Omental fat pad (tissue), 4 donors: ENCODE data around the gene OR7C1. TPM values are rescaled to one million over a fixed set of nuclear protein-coding genes. Genes with fewer than 3 reads are reported as not detected.
"Not testable (repeated sequence)": the region's sequence is repeated elsewhere in the genome, so short reads cannot be mapped to it uniquely, and the experiment has no call there.

Experiments
- ATAC-seq: fragments of 150-250 bp; one replicate; pipeline ENCODE4 v1.9.1; 2016; ENCODE audit warnings: mild to moderate bottlenecking, moderate library complexity; ENCODE audit not compliant: low FRiP score
- DNase-seq: peaks from one replicate; pipeline ENCODE4 v3.0.0-alpha.2; 2019; ENCODE audit warnings: low spot score
- CTCF ChIP-seq, 3 donors: fragments of 450-650 bp; IDR thresholded peaks; one replicate each; pipeline ENCODE4 v1.5.1; 2016 to 2017; ENCODE audit warnings: antibody characterized with exemption in 3 of 3, mild to moderate bottlenecking in 3 of 3, moderate library complexity in 2 of 3
- total RNA-seq, 4 donors: library from RNA; depleted of rRNA; stranded (reverse); fragments of >200 nt; gene quantifications; one replicate each; pipeline ENCODE4 v1.1.0, GENCODE V29; 2016

The OR7C1 gene
- total RNA-seq, 4 donors from 2014 or later = not detected

GRCh38 chr19:14772995-14773394 lies 62.0 kb downstream of the OR7C1 start:
- no peak for TF ChIP-seq CTCF (IDR thresholded peaks at IDR 0.05)
- no peak for ATAC-seq
- DNase-seq = no peak

GRCh38 chr19:14772467-14772866 lies 62.5 kb downstream of the OR7C1 start:
- no peak for TF ChIP-seq CTCF (IDR thresholded peaks at IDR 0.05)
- ATAC-seq (no peak), DNase-seq (no peak)

- ATAC-seq (no peak), DNase-seq (no peak)
Measured at GRCh38 chr19:14770944-14771839, 63.8 kb downstream of the OR7C1 start.

GRCh38 chr19:14770136-14770535 lies 64.8 kb downstream of the OR7C1 start:
- no peak for TF ChIP-seq CTCF (IDR thresholded peaks at IDR 0.05)
- ATAC-seq (no peak), DNase-seq (no peak)

More at GRCh38 chr19:14770944-14771839, 63.8 kb downstream of the OR7C1 start:
- TF ChIP-seq CTCF (IDR thresholded peaks at IDR 0.05) = no peak

- no peak for TF ChIP-seq CTCF (IDR thresholded peaks at IDR 0.05)
- DNase-seq = no peak
- no peak for ATAC-seq
Measured at GRCh38 chr19:14769201-14769600, 65.8 kb downstream of the OR7C1 start.

GRCh38 chr19:14768001-14768400 lies 67.0 kb downstream of the OR7C1 start:
- no peak for DNase-seq
- TF ChIP-seq CTCF (IDR thresholded peaks at IDR 0.05) = no peak
- ATAC-seq = no peak

GRCh38 chr19:14767466-14767971 lies 67.5 kb downstream of the OR7C1 start:
- ATAC-seq (no peak), DNase-seq (no peak)
- TF ChIP-seq CTCF (IDR thresholded peaks at IDR 0.05) = no peak

- DNase-seq, ATAC-seq: not testable (repeated sequence)
Measured at GRCh38 chr19:14765841-14766240, 69.1 kb downstream of the OR7C1 start.

- not testable (repeated sequence) for ATAC-seq, DNase-seq
Measured at GRCh38 chr19:14765403-14765802, 69.6 kb downstream of the OR7C1 start.
